GM12878 (cell line): Measurements from ENCODE around the gene KLK5. TPM values are rescaled to one million over a fixed set of nuclear protein-coding genes. Genes with fewer than 3 reads are reported as not detected.
A peak's percentile ranks its signal among the peaks of the same experiment; 100 is the strongest.

ENCODE experiments used
- ATAC-seq: fragments of 200-7000 bp; cut with Tn5 transposase; 3 replicates; pipeline ENCODE4 v1.9.1; 2020; ENCODE audit warnings: mild to moderate bottlenecking, moderate library complexity
- BruUV-seq: library from RNA; stranded (reverse); fragments of 400-500 nt; replicated peaks from 2 replicates; lab custom pipeline; 2021; lab: Mats Ljungman, UMichigan
- CTCF ChIA-PET: fragments of 300-600 bp; sonication (Branson Sonifier 250); formaldehyde crosslinking; extraction: SDS; loops from one replicate; lab custom pipeline; 2021; ENCODE audit warnings: inconsistent platforms; lab: Yijun Ruan, JAX
- POLR2A ChIA-PET: fragments of 350-600 bp; formaldehyde crosslinking; extraction: SDS; loops from one replicate; lab custom pipeline; 2021; ENCODE audit warnings: inconsistent platforms; lab: Charles Lee
- RAD21 ChIA-PET: fragments of 300-600 bp; sonication (Branson Sonifier 250); formaldehyde crosslinking; loops from one replicate; lab custom pipeline; 2023; ENCODE audit warnings: antibody characterized with exemption; ENCODE audit not compliant: unreplicated experiment; lab: Charles Lee
- SMC1A ChIA-PET: fragments of 300-600 bp; sonication (Branson Sonifier 250); formaldehyde crosslinking; loops from one replicate; lab custom pipeline; 2023; ENCODE audit not compliant: unreplicated experiment, uncharacterized antibody; lab: Charles Lee
- DNase-seq: peaks from one replicate; pipeline ENCODE4 v3.0.0-alpha.2; 2011; ENCODE audit warnings: low read depth, low spot score
- FAIRE-seq: peaks from 3 replicates; lab custom pipeline; 2011; peaks lifted over from hg19 to GRCh38; lab: Jason Lieb, UNC
- H2AFZ ChIP-seq: 2 replicates; pipeline ENCODE4 v1.6.0; 2011; ENCODE audit warnings: low read depth, low read length, control low read depth; ENCODE audit not compliant: control insufficient read depth
- H3K27ac ChIP-seq: 2 replicates; pipeline ENCODE4 v1.5.1; 2011; ENCODE audit warnings: control low read depth; ENCODE audit not compliant: control insufficient read depth, insufficient read depth
- H3K27me3 ChIP-seq, 2 experiments: replicated peaks in 1 of 2; 2 replicates each; pipeline versions ENCODE4 v1.6.0 to v1.6.1; 2011; ENCODE audit warnings: low read length in 1 of 2; ENCODE audit not compliant: control insufficient read depth in 2 of 2, insufficient read depth in 2 of 2
- H3K36me3 ChIP-seq, 2 experiments: 2 replicates each; pipeline ENCODE4 v1.5.1; 2011; ENCODE audit warnings: low read length in 1 of 2; ENCODE audit not compliant: control insufficient read depth in 2 of 2, insufficient read depth in 2 of 2
- H3K4me1 ChIP-seq: 2 replicates; pipeline ENCODE4 v1.6.1; 2011; ENCODE audit warnings: mild to moderate bottlenecking, low read length, moderate library complexity, mixed read lengths; ENCODE audit not compliant: control insufficient read depth, insufficient read depth
- H3K4me2 ChIP-seq: 2 replicates; pipeline ENCODE4 v1.6.0; 2011; ENCODE audit warnings: control low read depth; ENCODE audit not compliant: control insufficient read depth, insufficient read depth
- H3K4me3 ChIP-seq: fragments of 200-600 bp; sonication (generic); 2 replicates; pipeline ENCODE4 v1.5.1; 2016
- H3K79me2 ChIP-seq: 2 replicates; pipeline ENCODE4 v1.6.0; 2011; ENCODE audit warnings: low read length; ENCODE audit not compliant: control insufficient read depth, insufficient read depth
- H3K9ac ChIP-seq: 2 replicates; pipeline ENCODE4 v1.8.0; 2011; ENCODE audit warnings: low read length, control low read depth, mixed read lengths; ENCODE audit not compliant: control insufficient read depth, insufficient read depth
- H3K9me3 ChIP-seq: replicated peaks from 3 replicates; pipeline ENCODE4 v1.5.1; 2011; ENCODE audit warnings: mild to moderate bottlenecking, low read length; ENCODE audit not compliant: control insufficient read depth, insufficient read depth
- H4K20me1 ChIP-seq: 2 replicates; pipeline ENCODE4 v1.6.0; 2011; ENCODE audit not compliant: control insufficient read depth, insufficient read depth
- BMI1 ChIP-seq: fragments of 450-650 bp; IDR thresholded peaks from 2 replicates; pipeline ENCODE4 v1.6.1; 2016; ENCODE audit warnings: mild to moderate bottlenecking, moderate library complexity, borderline replicate concordance
- CBX3 ChIP-seq: fragments of 200-600 bp; sonication (generic); IDR thresholded peaks from 2 replicates; pipeline ENCODE4 v1.6.1; 2016; ENCODE audit warnings: low read depth, borderline replicate concordance
- CHD2 ChIP-seq: IDR thresholded peaks from 2 replicates; pipeline ENCODE4 v1.6.1; 2011; ENCODE audit warnings: low read depth, low read length, improper control_type of control experiment, borderline replicate concordance
- EED ChIP-seq: sonication (generic); IDR thresholded peaks from 2 replicates; pipeline ENCODE4 v1.6.1; 2016; ENCODE audit warnings: antibody characterized with exemption, low read depth
- IRF5 ChIP-seq: fragments of 450-650 bp; IDR thresholded peaks from 2 replicates; pipeline ENCODE4 v1.6.1; 2017; ENCODE audit warnings: borderline replicate concordance
- LARP7 ChIP-seq: fragments of 450-650 bp; IDR thresholded peaks from 2 replicates; pipeline ENCODE4 v1.6.1; 2017; ENCODE audit warnings: mild to moderate bottlenecking
- MTA3 ChIP-seq: IDR thresholded peaks from 2 replicates; pipeline ENCODE4 v1.6.1; 2012; ENCODE audit warnings: low read length, inconsistent platforms, borderline replicate concordance
- MXI1 ChIP-seq: fragments of 150-350 bp; IDR thresholded peaks from 2 replicates; pipeline ENCODE4 v1.6.1; 2011; ENCODE audit warnings: low read depth, mild to moderate bottlenecking, inconsistent platforms, low read length, improper control_type of control experiment
- MYB ChIP-seq: fragments of 150-350 bp; IDR thresholded peaks from 2 replicates; pipeline ENCODE4 v1.6.1; 2014; ENCODE audit warnings: mild to moderate bottlenecking, low read depth, low read length, borderline replicate concordance
- NBN ChIP-seq: fragments of 450-650 bp; IDR thresholded peaks from 2 replicates; pipeline ENCODE4 v1.6.1; 2016
- NR2F1 ChIP-seq: fragments of 450-650 bp; conservative IDR thresholded peaks from 2 replicates; pipeline ENCODE4 v1.6.1; 2017; ENCODE audit warnings: mild to moderate bottlenecking
- RFX5 ChIP-seq: IDR thresholded peaks from 2 replicates; pipeline ENCODE4 v1.6.1; 2011; ENCODE audit warnings: low read depth, low read length, improper control_type of control experiment
- SKIL ChIP-seq: fragments of 450-650 bp; IDR thresholded peaks from 2 replicates; pipeline ENCODE4 v1.6.1; 2017; ENCODE audit warnings: mild to moderate bottlenecking, low read depth, inconsistent platforms; ENCODE audit not compliant: poor library complexity, severe bottlenecking
- SMARCA5 ChIP-seq: fragments of 450-650 bp; IDR thresholded peaks from 2 replicates; pipeline ENCODE4 v1.6.1; 2017; ENCODE audit warnings: mild to moderate bottlenecking
- SPI1 ChIP-seq: IDR thresholded peaks from 2 replicates; pipeline ENCODE4 v1.6.1; 2011; ENCODE audit warnings: low read depth, mild to moderate bottlenecking, low read length, moderate library complexity, borderline replicate concordance; ENCODE audit not compliant: insufficient read depth
- SREBF1 ChIP-seq: IDR thresholded peaks from 2 replicates; pipeline ENCODE4 v1.6.1; 2012; ENCODE audit warnings: mild to moderate bottlenecking, low read length
- SREBF2 ChIP-seq: IDR thresholded peaks from 2 replicates; pipeline ENCODE4 v1.6.1; 2012; ENCODE audit warnings: mild to moderate bottlenecking, low read length
- SRF ChIP-seq, 2 experiments: IDR thresholded peaks; 2 replicates each; pipeline ENCODE4 v1.6.1; 2011; ENCODE audit warnings: low read depth in 2 of 2, low read length in 2 of 2, mild to moderate bottlenecking in 1 of 2, moderate library complexity in 1 of 2
- SUZ12 ChIP-seq: fragments of 200-600 bp; sonication (generic); IDR thresholded peaks from one replicate; pipeline ENCODE4 v1.6.1; 2018; ENCODE audit warnings: antibody characterized with exemption, mild to moderate bottlenecking; ENCODE audit not compliant: unreplicated experiment
- TAF1 ChIP-seq: IDR thresholded peaks from 2 replicates; pipeline ENCODE4 v1.6.1; 2011; ENCODE audit warnings: mild to moderate bottlenecking, low read depth, low read length, borderline replicate concordance
- TCF12 ChIP-seq: IDR thresholded peaks from 2 replicates; pipeline ENCODE4 v1.6.1; 2011; ENCODE audit warnings: low read depth, mild to moderate bottlenecking, low read length
- TCF3 ChIP-seq: IDR thresholded peaks from 2 replicates; pipeline ENCODE4 v1.6.1; 2012; ENCODE audit warnings: low read depth, mild to moderate bottlenecking, low read length, borderline replicate concordance; ENCODE audit not compliant: insufficient read depth
- YY1 ChIP-seq: IDR thresholded peaks from 2 replicates; pipeline ENCODE4 v1.6.1; 2011; ENCODE audit warnings: low read depth, mild to moderate bottlenecking, low read length
- WGBS: methylation state at CpG from one replicate; pipeline ENCODE4 v1.1.6; 2016; ENCODE audit warnings: low lambda C conversion rate; ENCODE audit not compliant: insufficient replicate concordance, insufficient coverage; ENCODE audit errors: missing lambda C conversion rate; 5-methylcytosine and 5-hydroxymethylcytosine counted together
- in situ Hi-C: fragments of 300-500 bp; cut with MboI; formaldehyde crosslinking; loops from 9 replicates; pipeline ENCODE4 v1.14.3; 2018; ENCODE audit warnings: mixed read lengths
- intact Hi-C: fragments of 100-400 bp; cut with micrococcal nuclease; formaldehyde crosslinking; loops from one replicate; pipeline ENCODE4 v1.14.2; 2022; ENCODE audit not compliant: unreplicated experiment
- polyA plus RNA-seq, 11 experiments: library from polyadenylated mRNA; depleted of rRNA in 4 of 11; unstranded in 6 of 11; stranded (reverse) in 5 of 11; fragments of >200 nt; fragmentation: Nextera tagmentation in 4 of 11; fragmentation: Illumina TruSeq in 1 of 11; extraction: Ambion mirVana in 4 of 11; extraction: Trizol in 1 of 11; gene quantifications; 1 replicate in 1 of 11; 2 replicates in 10 of 11; pipeline versions ENCODE4 v1.2.1 to v1.2.3, GENCODE V29; 2011 to 2016; ENCODE audit warnings: inconsistent platforms in 2 of 11, missing spikeins in 2 of 11, low read depth in 1 of 11
- total RNA-seq, 4 experiments: library from RNA; depleted of rRNA in 3 of 4; stranded (reverse); fragments of >200 nt in 3 of 4; fragmentation: Illumina TruSeq in 1 of 4; extraction: Trizol in 1 of 4; gene quantifications; 2 replicates each; pipeline versions ENCODE4 v1.2.1 to v1.2.3, GENCODE V29; 2013 to 2021

KLK5 gene
- total and polyA plus RNA-seq, 10 of the 15 experiments (the other 5 are each of a cell fraction or from before 2014, with no cell fraction given), result 0.16 TPM; not detected in 9

GRCh38 chr19:50897191-50897607, 55.6 kb downstream of the KLK5 start:
- H3K79me2 ChIP-seq, result no peaks in the 10 kb centered on the region
- H3K27ac ChIP-seq, result peak overlapping the region; percentile 76
- H3K27me3 ChIP-seq, result no peaks in the 10 kb centered on the region
- no peaks in the 10 kb centered on the region for H3K36me3 ChIP-seq
- in situ Hi-C loops (loop anchor here (10.0 kb wide), 1 partner anchor 542 kb away; no protein-coding TSS in a partner anchor), intact Hi-C loops (loop anchor here (2.0 to 10.0 kb wide), 4 partner anchors 60 to 542 kb away; no protein-coding TSS in a partner anchor)
- TSS peak; percentile 94 for BruUV-seq
- H3K9ac ChIP-seq, result peak overlapping the region; percentile 22; the same call in 1 of the 2 replicates
- peak overlapping the region; percentile 70 for H2AFZ ChIP-seq
- ChIA-PET POLR2A (interaction anchor here (1.5 to 2.0 kb wide), 4 partner anchors 9 to 79 kb away, joined by 4 to 13 read pairs (median 6); no protein-coding TSS in a partner anchor), CTCF (interaction anchor here (1.1 to 4.0 kb wide), 7 partner anchors 8 to 94 kb away, joined by 3 to 33 read pairs (median 6); no protein-coding TSS in a partner anchor), RAD21 (interaction anchor here (1.1 to 3.8 kb wide), 5 partner anchors 8 to 77 kb away, joined by 3 to 19 read pairs (median 8); no protein-coding TSS in a partner anchor), SMC1A (interaction anchor here (1.1 to 4.7 kb wide), 5 partner anchors 8 to 84 kb away, joined by 3 to 28 read pairs (median 7); no protein-coding TSS in a partner anchor)
- WGBS, result 2% methylated on average over 3 of the region's 3 CpGs
- H3K4me2 ChIP-seq, result peak overlapping the region; percentile 39
- peak; percentile 59 for DNase-seq
- FAIRE-seq, result peak; percentile 75
- peaks cover 6% of the 10 kb centered on the region; the same call in 1 of the 3 replicates for H3K9me3 ChIP-seq
- peak; percentile 70 for ATAC-seq
- H3K4me3 ChIP-seq, result peak overlapping the region; percentile 22; the same call in 1 of the 2 replicates
- H4K20me1 ChIP-seq, result no peaks in the 10 kb centered on the region
- peaks cover 21% of the 10 kb centered on the region for H3K4me1 ChIP-seq
- TF ChIP-seq SREBF1 (no peak), SUZ12 (no peak), CBX3 (no peak), TCF3 (peak; percentile 78; the same call in 1 of the 2 replicates), CHD2 (0 out of 2 replicates have a peak, but pooled peaks have one; percentile 5), YY1 (no peak), MXI1 (0 out of 2 replicates have a peak, but pooled peaks have one; percentile 34), MYB (0 out of 2 replicates have a peak, but pooled peaks have one; percentile 12), BMI1 (peak; percentile 42; the same call in 1 of the 2 replicates), TAF1 (no peak), SREBF2 (no peak), IRF5 (no peak), MTA3 (no peak), TCF12 (peak; percentile 76), LARP7 (no peak; the same call in 1 of the 2 replicates), SRF (IDR thresholded peaks at IDR 0.05; ENCODE audit: low read depth in 2 of 2, low read length in 2 of 2) (no peak), NBN (no peak), SPI1 (peak; percentile 33; the same call in 1 of the 2 replicates), NR2F1 (peak; percentile 22; the same call in 1 of the 2 replicates), SKIL (no peak), RFX5 (no peak), SMARCA5 (peak; percentile 2; the same call in 1 of the 2 replicates), EED (peak; percentile 56; the same call in 1 of the 2 replicates)
